Activated naive CD4-positive, alpha-beta T cell treated with Interleukin-2 at 50 U/mL for 16 hours (primary cell): Measurements from ENCODE around the gene HNF4A.
"Not testable (repeated sequence)": the region's sequence is repeated elsewhere in the genome, so short reads cannot be mapped to it uniquely, and the experiment has no call there.

ENCODE experiments used
- DNase-seq: peaks from one replicate; pipeline ENCODE4 v3.0.0-alpha.2; 2020

Gene HNF4A

DNA sequence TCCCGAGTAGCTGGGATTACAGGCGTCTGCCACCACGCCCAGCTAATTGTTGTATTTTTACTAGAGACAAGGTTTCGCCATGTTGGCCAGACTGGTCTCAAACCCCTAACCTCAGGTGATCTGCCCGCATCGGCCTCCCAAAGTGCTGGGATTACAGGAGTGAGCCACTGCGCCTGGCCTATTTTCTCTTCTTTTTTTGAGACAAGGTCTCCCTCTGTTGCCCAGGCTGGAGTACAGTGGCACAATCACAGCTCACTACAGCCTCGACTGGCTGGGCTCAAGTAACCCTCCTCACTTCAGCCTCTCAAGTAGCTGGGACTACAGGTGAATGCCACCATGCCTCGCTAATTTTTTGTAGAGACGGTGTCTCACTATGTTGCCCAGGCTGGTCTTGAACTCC is 9.6 kb upstream of the HNF4A start:
- not testable (repeated sequence) for DNase-seq

DNA sequence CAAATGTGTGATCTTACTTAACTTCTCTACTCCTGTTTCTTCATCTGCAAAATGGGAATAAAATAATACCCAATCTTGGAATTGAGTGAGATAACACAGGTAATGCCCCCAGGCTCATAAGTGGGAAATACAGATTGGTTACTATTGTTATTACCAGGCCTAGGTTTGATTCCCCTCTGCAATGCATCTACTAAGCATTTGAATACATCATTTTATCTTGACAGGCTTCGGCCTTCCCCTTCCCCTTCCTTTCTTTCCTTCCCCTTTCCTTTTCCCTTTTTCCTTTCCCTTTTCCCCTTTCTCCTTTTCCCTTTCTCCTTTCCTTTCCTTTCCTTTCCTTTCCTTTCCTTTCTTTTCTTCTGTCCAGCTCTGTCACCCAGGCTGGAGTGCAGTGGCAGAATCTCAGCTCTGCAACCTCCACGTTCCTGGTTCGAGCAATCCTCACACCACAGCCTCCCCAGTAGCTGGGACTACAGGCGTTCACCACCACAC is 7.3 kb upstream of the HNF4A start:
- DNase-seq = no peak

DNA sequence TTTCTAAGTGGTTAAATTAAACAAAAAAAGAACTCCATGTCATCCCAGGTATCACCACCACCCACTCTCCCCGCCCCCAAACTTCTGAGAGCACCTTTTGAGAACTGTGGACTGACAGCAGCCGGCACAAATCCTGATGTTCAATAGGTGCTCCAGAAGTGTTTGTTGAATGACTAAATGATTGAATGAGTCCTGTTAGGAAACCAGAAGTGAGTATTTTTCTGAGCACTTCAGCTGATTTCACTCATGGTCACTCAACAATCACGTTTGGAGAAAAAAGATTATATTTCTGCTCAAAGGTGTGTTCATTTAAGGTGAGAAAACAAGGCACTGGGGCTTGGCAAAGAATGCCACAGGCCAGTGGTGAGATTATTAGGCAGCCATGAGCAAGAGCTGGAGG is 6.2 kb upstream of the HNF4A start:
- DNase-seq = no peak

DNA sequence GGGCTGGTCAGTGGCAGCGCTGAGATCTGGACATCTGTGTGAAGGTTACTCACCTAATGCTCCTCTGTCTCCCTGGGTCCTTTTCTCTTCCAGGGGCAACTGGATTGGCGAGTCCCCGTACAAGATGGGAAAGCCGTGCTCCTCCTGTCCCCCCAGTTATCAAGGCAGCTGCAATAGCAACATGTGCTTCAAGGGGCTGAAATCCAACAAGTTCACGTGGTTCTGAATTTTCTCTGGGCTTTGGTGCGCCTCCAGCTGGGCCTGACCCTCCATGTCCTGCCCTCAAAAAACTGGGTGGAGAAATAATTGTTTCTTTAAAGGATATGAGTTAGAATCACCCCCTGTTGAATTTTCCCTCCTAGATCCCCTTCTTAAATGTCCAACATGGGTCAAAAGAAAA is 4.9 kb upstream of the HNF4A start:
- no peak for DNase-seq

DNA sequence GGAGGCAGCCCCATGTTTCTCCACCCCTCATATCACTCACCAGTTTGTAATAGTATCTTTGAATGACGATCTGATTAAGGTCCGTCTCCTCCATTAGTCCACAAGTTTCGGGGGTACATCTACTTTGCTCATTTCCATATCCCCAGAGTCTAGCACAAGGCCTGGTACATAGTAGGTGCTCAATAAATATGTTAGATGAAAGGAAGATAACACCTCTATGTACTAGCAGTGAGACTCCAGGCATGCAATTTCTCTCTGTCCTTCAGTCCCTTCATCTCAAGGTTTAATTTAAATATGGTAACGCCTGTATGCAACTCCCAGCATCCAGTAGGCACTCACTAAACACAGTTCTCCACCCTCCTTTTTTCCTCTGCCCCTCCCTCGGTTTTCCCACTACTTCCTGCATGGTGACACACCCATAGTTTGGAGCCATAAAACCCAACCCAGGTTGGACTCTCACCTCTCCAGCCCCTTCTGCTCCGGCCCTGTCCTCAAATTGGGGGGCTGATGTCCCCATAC is 461 bp upstream of the HNF4A start:
- DNase-seq = no peak

DNA sequence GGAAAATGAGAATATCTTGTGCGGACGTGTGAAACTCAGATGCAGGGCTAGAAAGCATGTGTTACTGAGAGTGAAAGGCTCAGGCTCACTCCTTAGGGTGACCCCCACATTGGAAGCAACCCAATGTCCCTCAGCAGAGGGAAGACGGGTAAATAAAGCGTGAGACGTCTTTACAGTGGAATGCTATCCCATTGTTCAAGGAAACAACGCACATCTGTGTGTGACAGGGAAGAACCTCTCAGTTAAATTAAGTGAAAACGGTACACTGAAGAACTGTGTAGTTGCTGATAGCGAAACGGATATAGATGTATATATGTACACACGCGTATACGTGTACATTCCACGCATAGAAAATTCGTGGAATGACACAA is 839 bp downstream of the HNF4A start:
- DNase-seq = no peak

DNA sequence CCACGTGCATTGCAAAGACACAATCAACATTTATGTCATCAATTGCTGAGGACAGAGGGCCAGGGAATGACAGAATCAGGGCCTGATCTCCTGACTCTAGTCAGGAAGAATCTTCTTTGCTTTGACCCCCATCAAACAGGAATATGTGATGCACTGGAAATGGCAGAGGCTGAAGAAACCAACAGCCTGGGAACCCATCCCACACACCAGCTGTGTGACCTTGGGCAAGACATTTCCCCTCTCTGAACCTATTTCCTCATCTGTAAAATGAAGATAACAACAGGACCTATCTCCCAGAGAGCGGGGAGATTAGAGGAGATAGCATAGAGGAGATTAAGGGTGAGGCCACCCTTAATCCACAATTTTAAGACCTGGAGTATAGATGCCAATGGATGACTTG is 1.5 kb downstream of the HNF4A start:
- no peak for DNase-seq

DNA sequence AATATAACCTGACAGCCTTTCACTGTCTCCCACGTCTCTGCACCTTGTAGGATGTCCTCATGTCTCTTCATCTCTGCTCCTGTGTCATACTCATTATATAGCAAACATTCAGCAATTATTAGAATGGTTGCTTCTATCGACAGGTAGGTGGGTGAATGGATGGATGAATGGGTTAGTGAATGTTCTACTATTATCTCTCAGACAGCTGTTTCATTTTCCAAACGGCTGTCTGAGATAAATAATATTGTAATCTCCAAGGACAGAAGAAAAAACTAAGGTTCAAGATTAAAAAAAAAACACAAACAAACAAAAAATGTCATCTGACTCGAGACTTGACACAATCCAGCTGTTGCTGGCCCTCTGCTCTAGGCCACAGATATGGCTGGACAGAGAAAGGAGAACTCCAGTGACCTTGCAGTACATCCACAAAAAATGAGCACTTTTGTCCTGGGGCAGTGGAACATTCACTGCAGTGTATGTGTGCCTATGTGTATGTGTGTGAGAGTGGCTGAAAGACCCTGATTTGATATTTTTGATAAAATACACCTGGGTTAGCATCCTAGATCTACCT is 2.1 kb downstream of the HNF4A start:
- no peak for DNase-seq

DNA sequence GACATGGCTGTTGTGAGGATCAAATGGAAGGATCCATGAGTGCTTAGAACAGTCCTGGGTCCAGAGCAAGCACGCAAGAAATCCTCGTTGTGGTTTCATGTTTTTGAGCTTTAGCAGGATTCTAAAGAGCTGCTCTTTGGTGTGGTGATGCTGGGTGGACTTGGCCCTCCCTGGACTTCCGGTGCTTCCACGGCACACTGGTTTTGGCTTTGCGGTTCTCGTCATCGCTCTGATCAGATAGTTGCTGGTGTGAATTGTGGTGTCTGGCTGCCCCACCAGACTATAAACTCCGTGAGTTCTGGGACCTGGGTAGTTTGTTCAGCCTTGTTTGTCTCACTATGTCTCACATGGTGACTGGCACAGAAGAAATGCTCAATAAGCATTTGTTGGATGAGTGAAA is 3.3 kb downstream of the HNF4A start:
- DNase-seq = no peak

DNA sequence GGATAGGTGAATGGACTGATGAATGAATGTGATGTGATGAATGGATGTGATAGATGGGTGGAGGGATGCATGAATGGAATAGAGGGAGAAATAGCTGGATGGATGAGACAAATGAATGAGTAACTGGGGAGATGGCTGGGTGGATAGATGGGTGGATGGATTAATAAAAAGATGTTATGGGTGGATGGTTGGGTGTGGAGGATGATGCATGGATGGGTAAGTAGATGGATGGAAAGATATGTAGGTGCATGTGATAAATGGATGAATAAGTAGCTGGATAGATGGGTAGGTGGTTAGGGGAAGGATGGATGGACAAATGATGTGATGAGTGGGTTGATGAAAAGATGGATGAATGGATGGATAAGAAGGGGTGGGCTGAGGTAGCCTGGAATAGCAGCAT is 4.7 kb downstream of the HNF4A start:
- no peak for DNase-seq

DNA sequence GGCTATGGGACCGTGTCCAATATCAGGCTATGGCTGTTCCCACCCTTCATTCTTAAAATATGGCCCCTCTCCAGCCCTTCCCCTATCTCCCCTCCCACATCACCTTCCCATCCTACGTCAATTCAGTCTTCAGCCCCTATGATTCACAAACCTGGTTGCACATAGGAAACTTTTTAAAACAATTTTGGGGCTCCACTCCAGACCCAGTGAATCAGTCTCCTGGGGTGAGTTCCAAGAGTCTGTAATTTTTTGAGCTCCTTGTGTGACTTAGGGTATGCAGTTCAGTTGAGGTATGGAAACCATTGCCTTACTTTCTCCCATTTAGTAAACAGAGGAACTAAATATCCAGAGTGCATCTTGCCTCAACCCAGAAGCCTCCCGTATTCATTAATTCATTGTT is 5.5 kb downstream of the HNF4A start:
- DNase-seq = no peak

DNA sequence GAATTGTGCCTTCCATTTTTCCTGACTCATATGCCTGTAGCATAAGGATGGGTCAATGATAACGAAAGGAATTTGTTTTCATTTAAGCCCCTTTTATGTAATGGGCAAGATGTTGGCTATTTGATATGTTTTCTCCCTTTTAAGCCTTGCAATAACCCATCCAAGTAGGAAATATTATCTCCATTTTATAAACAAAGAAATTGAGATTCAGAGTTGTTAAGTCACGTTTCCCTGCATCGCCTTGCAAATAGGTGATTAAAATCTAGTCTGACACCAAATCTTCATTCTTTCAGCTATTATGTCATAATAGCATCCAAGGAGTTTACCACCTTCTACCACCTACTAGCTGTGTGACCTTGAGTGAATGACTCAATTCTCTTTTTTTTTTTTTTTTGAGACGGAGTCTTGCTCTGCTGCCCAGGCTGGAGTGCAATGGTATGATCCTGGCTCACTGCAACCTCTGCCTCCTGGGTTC is 7.0 kb downstream of the HNF4A start:
- no peak for DNase-seq

DNA sequence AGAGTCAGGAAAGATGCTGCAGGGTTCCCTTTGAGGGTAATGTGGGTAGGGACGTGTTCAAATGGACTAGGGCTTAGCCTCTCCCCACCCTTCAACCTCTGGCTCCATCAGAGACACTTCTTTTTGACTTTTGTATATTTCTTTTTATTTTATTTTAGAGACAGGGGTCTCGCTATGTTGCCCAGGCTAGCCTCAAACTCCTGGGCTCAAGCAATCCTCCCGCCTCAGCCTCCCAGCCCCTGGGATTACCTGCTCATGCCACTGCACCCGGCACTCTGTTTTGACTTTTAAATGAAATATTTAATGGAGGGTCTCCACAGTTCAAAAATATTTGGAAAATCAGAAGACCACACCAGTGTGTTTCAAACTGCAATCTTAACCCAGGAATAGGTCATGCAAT is 8.6 kb downstream of the HNF4A start:
- no peak for DNase-seq

DNA sequence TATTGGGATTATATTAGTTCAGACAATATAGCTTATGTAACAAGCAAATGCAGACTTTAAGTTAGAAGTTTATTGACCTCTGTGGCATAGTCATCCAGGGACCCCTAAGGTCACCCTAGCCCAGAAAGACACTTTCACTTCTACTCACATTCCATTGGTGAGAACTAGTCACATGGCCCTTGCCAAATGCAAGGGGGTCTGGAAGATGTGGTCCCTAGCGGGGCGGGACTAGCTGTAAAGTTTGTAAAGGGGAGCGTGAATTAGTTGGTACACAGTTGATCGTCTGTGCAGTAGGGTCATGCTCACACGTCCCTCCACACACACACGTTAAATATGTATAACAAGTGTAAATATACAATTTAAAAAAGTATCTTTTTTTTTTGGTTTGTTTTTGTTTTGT is 9.3 kb downstream of the HNF4A start:
- DNase-seq = no peak

DNA sequence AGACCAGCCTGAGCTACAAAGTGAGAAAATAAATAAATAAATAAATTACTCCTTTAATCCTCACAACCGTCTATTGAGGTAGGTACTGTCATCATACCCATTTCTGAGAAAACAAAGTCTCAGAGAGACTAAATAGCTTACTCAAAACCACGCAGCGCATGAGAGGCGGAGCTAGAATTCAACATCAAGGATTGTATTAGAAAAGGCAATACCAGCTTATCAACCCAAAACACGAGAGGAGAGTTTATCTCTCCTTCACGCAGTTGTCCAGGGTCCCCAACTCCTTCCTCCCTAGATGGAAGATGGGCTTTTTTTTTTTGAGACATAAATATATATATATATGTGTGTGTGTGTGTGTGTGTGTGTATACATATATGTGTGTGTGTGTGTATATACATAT is 12.2 kb downstream of the HNF4A start:
- no peak for DNase-seq

DNA sequence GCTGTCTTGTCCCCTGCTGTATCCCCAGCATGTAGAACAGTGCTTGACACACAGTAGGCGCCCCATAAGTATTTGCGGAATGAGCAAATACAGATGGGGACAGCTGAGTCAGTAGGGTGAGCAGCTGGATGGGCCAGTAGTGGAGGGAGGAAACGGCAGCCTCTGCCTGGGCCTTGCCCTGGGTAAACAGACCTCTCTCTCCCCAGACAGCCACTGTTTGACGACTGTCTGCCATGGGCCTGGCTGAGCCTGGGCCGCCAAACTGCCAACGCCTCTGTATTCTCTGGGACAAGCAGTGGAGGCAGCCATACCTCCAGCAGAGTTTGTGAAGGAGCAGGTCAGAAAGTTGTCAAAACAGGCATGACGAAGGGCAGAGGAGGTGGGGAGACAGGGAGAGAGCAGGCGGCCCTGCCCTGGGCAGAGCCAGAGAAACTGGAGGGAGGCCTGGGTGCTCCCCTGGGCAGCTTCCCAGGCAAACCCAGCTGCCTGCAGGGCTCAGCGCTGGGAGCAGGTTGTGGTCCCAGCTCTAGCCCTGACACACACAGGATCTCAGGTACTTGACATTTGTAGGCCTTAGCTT is 15.2 kb downstream of the HNF4A start:
- no peak for DNase-seq

DNA sequence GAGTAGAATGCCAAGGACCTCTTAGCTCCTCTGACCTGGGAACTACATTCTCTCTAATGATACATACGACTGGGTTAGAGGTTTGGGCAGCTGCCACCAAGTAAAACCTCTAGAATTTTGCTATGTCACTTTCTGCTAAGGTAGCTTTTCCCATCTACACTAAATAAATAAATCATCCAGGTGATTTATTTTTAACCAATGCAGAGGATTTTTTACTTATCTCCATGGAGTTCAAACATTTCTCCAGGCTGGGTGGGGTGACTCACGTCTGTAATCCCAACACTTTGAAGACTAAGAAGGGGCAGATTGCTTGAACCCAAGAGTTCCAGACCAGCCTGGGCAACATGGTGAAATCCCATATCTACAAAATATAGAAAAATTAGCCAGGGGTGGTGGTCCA is 27.1 kb downstream of the HNF4A start:
- no peak for DNase-seq

DNA sequence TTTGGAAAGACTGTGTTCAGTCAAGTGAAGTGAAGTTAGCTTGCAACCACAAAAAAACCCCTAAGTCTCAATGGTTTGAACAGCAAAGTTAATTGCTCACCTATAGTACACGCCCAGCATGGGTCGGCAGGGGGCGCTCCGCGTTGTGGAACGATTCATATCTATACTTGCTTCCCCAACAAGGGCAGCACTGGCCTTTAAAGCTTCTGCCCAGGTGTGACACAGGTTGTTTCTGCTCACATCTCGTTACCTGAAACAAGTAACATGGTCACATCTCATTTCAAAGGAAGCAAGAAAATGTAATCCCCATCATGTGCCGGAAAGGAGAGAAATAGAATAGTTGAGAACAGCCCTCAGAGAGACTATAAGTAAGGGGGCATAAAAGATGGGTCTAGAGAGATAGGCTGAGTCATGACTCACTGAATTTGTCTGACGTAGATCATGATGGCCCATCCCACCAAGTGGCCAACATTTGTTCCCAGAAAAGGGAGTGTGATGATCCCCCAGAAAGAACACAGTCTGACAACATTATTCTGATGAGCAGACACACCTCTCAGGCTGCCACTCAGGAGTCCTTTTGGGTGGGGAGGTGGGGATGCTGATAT is 29.0 kb downstream of the HNF4A start:
- DNase-seq = peak; percentile 84

DNA sequence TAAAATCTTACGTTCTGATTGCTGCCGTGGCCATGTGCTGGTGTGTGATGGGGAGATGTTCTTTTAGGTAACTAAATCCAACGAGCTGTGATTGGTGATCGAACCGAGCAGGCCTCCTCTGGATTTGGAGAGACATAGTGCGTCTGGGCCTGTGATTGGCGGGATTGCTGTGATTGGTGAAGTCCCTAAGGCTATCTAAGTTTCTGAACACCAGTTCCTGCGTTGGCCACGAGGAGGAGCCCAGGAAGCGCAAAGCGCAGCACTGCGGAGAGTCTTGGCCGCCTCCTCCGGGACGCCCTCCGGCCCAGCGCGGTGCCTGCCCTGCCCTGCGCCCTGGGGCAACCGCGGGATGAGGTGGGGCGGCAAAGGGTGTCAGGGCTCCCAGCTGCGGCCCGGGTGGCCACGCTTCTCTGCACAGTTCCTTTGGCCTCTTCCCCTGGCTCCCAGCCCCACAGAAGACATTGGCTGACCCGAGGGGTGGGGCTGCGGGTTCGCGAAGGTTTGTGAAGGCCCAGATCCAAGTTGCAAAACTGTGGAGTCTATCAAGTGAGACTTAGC is 33.0 kb downstream of the HNF4A start:
- peak; percentile 69 for DNase-seq

DNA sequence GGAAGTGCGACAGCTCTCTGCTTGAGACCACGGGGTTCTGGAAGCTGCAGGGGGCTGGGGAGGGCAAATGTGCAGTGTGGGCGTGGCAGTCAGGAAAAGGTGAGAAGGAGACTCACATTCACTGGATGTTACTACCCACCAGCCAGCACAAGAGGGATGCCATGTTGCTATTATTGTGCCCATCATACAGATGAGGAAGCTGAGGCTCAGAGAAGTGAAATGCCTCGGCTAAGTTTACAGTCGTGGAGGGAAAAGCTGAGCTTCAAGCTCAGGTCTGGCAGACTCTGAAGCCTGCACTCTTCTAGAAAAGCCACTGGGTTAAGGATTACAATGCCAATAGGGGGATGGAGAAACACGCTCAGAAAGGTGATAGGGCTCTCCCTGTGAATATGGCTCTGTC is 34.4 kb downstream of the HNF4A start:
- no peak for DNase-seq

DNA sequence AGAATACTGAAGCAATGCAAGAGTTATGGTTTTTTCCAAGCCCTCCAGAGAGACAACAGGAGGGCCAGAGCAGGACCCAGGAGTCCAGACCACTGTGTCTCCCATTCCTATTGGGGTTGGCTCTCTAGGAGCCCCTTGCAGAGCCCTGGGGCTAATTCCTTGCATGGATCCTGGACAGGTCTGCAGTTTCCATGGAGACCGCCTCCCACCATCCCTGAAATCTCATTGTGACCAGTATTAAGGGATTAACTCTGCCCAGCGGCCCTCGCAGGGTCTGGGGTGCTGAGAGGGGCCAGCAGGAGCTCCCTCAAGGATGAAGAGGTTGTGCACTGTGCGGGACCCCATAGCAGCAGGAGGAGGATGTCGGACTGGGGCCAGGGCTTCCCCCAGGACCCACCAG is 34.8 kb downstream of the HNF4A start:
- no peak for DNase-seq

DNA sequence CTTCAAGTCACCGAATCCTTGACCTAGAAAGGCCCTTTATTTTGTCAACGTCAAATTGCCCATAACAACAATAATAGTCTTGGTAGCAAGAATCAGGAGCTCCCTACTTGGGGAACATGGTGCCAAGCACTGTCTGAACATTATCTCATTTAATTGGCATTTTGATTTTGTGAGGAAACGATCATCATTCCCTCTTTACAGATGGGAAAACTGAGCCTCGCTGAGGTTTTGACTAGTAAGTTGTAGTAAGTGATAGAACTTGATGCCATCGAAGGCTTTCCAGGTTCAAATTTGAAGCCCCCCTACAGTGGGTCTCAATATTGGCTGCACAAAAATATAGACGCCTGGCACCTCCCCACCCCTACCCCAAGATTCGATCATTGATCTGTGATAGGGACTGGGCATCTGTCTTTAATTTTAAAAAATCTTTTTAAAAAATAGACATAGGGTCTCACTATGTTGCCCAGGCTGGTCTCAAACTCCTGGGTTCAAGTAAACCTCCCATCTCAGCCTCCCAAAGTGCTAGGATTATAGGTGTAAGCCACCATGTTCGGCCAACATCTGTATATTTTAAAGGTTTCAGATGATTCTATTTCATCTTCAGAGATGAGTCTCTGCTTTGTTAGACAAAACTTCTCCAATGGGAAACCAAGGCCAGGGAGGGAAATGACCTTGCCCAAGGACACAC is 36.7 kb downstream of the HNF4A start:
- no peak for DNase-seq

DNA sequence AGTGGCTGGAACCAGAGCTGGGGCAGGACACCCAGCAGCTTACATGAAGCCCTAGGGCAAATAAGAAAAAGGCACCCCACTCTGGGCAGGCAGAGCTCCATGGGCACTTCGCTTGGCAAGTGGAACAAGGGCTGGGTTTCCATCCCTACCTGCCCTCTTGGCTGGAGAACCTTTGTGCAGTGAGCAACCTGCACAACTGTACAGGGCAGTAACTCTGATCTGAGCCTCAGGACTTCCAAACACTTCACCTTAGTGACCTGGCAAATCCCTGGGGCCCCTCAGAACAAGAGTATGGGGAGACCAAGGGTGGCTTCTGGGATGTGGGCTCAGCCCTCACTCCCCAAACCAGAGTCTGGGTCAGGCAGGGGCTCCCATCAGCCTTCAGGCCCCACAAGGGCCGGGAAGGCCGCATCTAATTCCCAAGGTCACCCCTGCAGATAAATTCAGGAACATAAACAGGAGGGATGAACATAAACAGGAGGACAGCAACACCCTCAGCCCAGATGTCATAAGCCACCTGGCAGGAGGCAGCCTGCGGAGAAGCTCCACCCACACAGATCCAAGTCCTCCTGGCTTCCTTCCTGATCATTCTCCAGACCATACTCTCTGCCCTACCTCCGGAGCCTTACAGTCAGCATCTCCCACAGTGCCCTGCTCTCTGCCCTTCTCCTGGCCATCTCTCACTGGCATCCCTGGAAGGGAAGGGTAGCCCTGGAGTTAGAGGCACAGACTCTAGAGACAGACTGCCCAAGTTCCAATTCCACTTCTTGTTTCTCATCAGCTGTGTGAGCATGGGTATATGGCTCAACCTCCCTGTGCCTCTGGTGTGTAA is 37.5 kb downstream of the HNF4A start:
- DNase-seq = no peak
